GM19397 (cell line): ENCODE measurements around the gene PBOV1.
"Not testable (repeated sequence)": the region's sequence is repeated elsewhere in the genome, so short reads cannot be mapped to it uniquely, and the experiment has no call there.

Experiments used
- ATAC-seq: cut with Tn5 transposase; IDR thresholded peaks from one replicate; pipeline ENCODE4 v1.9.1; 2021; ENCODE audit warnings: mild to moderate bottlenecking, moderate library complexity; ENCODE audit not compliant: unreplicated experiment

Gene PBOV1

GRCh38 chr6:138239774-138240173 is 21.5 kb upstream of the PBOV1 start:
- no peak for ATAC-seq

DNA sequence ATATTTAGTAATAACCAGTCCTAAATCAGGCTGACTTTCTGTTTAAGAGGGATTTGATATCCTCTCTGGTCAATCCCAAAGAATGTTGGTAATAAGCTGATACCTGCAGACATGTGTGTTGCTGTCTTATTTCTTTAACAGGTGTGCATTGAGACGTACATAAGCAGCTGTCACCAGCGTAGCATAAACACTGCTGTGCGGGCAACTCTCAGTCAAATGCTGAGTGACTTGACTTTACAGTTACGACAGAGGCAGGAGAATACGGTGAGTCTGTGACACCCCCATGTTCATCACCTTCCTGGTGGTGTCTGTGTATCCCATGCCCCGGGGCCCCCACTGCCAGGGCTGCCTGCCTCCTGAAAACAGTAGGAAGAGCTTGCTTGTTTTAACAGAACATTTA is 20.1 kb upstream of the PBOV1 start:
- no peak for ATAC-seq

DNA sequence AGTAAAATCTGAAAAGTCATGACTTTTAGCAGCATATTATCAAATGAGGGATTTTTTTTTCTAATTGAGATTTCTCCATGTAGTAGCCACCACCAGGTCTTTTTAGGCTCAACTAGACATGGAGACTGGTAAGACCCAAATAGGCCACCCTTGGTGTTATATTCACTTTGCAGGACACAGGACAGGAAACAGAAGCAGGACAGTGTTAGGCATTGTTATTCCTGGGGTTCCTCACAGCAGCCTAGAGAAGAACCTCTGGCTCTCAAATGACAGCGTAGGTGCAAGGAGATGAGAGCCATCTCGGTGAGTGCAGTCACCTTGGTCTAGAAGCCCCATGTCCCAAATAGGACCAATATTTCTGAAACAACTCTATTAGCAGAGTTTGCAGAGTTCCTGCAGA is 19.2 kb upstream of the PBOV1 start:
- ATAC-seq: no peak

GRCh38 chr6:138235693-138236092 is 17.4 kb upstream of the PBOV1 start:
- no peak for ATAC-seq

DNA sequence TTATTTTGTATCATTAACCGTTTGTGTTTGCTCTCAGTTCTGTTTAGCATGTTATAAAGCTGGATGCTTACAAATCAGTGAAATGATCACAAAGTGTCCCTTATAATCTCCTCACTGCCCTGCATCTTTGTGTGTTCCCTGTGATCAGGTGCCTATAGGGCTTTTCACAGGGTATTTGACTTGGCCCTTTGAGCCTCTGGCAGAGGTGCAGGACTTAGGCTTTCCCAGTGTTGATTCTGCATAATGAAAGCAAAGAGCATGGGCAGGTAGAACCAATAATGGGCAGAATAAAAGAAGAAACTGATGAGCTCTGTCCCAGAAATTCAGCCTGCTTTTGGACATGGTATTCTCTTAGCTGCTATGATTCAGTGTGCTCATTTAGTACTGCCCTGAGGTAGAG is 16.9 kb upstream of the PBOV1 start:
- ATAC-seq: no peak

- no peak for ATAC-seq
Measured at GRCh38 chr6:138234363-138234762, 16.1 kb upstream of the PBOV1 start.

DNA sequence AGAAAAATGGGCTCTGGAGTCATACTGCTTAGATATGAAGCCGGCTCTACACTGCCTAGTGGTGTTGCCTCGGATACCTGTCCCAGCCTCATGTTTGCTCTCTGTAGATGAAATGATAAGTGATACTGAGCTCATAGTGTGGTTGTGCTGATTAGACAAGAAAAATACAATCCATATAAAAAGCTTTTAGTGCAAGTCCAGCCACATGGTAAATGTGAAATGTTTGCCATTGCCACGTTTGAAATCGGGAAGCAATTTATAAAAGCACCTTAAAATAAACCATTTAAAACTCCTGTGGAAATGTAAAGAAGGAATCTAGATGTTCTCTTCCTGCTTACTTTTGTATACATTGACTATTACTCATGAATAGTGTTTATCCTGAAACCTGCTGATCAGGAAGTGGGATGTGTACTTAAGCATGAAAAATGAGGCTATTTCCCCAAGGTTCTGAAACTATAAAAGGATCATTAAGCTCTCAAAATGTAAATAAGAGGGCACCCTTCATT is 13.1 kb upstream of the PBOV1 start:
- ATAC-seq: no peak

DNA sequence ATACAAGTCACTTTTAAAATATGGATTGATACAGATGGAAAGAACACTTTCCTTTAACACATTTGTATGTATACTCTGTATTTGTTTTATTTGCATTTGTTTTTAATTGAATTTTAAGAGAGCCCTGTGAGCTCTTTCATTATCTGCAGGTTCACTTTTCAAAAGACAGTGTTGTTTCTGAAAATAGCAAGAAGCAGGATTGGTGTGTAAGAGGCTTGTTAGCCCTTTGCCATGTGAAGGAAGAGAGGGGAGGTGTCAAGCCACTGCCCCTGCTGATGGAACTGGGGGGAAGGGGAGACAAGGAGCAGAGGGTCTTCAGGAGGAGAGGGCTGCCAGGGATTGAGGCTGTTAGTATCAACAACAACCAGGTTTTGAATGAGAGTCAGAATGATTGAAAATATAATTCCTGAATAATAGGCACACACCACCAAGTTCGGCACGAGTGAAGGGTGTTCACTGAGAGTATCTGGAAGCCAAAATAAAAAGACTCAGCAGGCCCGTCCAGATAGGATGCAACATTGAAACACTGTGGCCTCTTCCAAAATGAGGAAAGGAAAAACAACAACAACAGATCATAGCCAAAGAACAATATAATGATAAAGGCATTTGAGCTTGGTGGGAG is 12.6 kb upstream of the PBOV1 start:
- no peak for ATAC-seq

GRCh38 chr6:138230221-138230620 is 11.9 kb upstream of the PBOV1 start:
- no peak for ATAC-seq

GRCh38 chr6:138229663-138230179 is 11.4 kb upstream of the PBOV1 start:
- ATAC-seq: no peak

- no peak for ATAC-seq
Measured at GRCh38 chr6:138229072-138229471, 10.8 kb upstream of the PBOV1 start.

DNA sequence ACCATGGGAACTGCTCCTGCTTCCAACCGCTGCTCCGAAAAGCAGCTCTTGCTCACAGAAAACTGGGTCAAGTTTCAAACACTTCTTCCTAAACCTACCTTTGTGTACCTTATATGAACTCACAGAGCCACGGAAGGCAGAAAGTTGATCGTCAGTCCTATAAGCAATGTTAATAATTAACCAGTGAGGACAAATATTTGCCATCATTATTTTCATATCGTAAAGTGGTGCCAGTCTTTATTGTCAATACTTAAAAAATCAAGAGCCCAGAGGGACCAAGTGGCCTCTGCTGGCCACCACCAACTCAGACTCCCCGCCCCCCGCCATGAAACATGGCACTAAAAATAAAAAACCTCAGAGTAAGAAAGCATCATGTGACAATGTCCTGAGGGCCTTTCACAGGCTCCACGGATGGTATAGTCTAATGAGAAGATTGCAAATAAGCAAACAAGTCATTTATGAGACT is 9.1 kb upstream of the PBOV1 start:
- no peak for ATAC-seq

- no peak for ATAC-seq
Measured at GRCh38 chr6:138226700-138227315, 8.5 kb upstream of the PBOV1 start.

- ATAC-seq: no peak
Measured at GRCh38 chr6:138225953-138226352, 7.7 kb upstream of the PBOV1 start.

DNA sequence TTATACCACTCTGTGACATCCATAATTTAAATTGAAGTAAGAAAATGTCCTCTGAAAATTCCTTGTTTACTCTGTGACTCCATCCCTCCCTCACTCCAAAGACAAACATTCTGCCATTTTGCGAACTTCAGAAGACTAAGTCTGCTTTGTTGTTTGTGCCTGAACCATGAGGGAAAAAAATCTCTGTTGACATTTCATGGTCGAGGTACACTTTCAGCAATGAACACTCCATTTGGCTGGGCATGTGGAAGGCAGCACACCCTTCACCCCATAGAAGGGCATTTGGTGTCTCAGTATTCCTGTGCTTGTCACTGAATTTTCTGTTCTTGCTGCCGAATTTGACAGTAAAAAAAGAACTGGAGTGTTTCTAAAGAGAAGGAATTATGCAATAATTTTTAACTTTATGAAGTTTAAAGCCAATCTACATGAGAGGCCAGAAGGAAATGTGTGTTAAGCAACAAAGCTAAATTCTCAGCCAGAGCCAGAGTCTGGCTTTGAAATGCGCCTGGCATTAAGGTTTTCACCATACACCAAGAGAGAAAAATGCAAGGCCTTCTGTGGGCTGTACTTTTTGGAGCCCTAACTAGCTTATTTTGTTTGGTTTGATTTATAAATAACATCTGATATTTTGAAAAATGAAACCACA is 4.7 kb upstream of the PBOV1 start:
- no peak for ATAC-seq

GRCh38 chr6:138219901-138220300 is 1.6 kb upstream of the PBOV1 start:
- no peak for ATAC-seq

- ATAC-seq: no peak
Measured at GRCh38 chr6:138219398-138219797, 1.1 kb upstream of the PBOV1 start.

DNA sequence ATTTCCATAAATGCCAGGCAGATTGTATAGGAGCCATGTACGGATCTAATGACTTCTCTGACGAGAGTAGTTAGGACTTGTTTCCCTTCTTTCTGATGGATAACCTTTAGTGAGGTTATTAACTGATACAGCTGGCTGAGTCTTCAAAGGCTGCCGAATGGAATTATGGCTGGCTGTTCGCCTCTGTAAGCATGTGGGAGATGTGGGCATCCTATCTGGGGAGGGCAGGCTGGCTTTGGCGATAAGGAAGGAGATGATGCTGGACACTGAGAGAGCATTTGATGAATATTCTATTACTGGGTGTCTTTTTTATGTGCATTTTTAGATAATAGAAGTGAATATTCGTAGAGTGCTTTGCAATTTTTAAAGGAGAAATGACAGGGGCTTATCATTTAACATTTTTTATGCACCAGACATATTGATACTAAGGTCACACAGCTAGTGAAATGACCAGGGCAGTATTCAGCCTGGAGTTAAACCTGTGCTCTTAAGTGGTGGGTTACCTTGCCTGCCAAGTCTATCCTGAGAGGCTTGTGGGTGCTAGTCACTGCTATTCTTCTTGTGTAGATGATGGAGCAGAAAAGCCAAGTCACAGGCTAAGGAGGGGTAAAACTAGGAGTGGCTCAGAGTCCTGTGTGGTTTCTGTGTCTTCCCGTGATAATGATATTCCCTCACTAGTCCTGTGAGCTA is 3.1 kb downstream of the PBOV1 start:
- no peak for ATAC-seq

GRCh38 chr6:138212530-138212929 is 5.8 kb downstream of the PBOV1 start:
- not testable (repeated sequence) for ATAC-seq

DNA sequence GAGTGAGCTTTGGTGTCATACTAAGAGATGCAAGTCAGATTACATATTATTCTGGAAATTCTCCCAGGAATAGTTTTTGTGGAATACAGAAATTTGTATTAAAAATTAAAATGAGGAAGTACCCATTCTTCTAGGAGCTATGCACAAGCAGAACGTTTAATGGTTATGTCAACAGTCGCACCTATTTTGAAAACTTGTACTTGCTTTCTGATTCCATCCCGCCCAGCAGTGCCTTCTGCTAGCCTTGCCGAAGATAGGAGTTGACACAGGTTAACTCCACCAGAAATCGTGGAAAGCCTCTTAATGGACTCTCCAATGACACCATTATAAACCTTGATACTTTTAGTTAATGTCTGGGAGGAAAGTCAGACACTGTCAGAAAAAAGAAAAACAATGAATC is 6.7 kb downstream of the PBOV1 start:
- no peak for ATAC-seq

DNA sequence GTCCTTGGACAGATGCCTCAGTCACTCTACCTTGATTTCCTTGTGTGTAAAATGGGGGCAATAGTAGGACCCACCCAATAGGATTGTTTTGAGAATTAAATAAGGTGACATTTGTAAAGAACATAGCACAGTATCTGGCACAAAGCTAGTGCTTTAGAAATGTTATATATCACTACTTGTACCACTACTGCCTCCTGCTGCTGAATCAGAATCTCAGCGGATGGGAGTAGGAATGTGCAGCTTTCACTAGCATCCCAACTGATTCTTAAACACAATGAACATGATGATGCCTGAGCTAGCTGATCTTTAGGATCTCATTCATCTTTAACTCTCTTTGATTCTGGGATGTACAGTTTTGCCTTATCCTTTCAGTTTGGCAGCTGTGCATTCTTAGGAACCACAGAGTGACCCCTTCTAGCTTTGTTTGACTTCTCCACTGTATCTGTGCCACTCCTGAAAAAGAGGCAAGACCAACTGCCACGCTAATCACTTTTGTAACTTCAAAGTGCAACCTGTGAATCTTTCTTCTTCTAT is 7.2 kb downstream of the PBOV1 start:
- no peak for ATAC-seq
